Stomach (tissue), 9 donors: ENCODE data around the gene MYLK3. TPM values are rescaled to one million over a fixed set of nuclear protein-coding genes. Genes with fewer than 3 reads are reported as not detected.
A peak's percentile ranks its signal among the peaks of the same experiment; 100 is the strongest.

Experiments used
- DNase-seq, 2 donors: peaks; one replicate each; pipeline versions ENCODE4 v3.0.0 to v3.0.0-alpha.2; 2013 to 2019
- H3K27ac ChIP-seq, 5 donors: fragments of 200-600 bp in 4 of 5; sonication (generic) in 4 of 5; one replicate each; pipeline ENCODE4 v1.5.1; 2013 to 2019; ENCODE audit warnings: mild to moderate bottlenecking in 1 of 5, moderate library complexity in 1 of 5
- H3K27me3 ChIP-seq, 3 donors: fragments of 200-600 bp; sonication (generic); one replicate each; pipeline ENCODE4 v1.5.1; 2017 to 2019; ENCODE audit warnings: mixed run types in 1 of 3
- H3K36me3 ChIP-seq, 4 donors: fragments of 200-600 bp; sonication (generic); 1 replicate in 3 of 4; 2 replicates in 1 of 4; pipeline ENCODE4 v1.5.1; 2016 to 2019
- H3K4me1 ChIP-seq, 4 donors: fragments of 200-600 bp; sonication (generic); one replicate each; pipeline ENCODE4 v1.5.1; 2016 to 2019
- H3K4me3 ChIP-seq, 4 donors: fragments of 200-600 bp; sonication (generic) in 3 of 4; one replicate each; pipeline ENCODE4 v1.5.1; 2016 to 2019; ENCODE audit warnings: mild to moderate bottlenecking in 1 of 4
- H3K9me3 ChIP-seq, 4 donors: fragments of 200-600 bp; sonication (generic); one replicate each; pipeline ENCODE4 v1.5.1; 2016 to 2019
- EP300 ChIP-seq: sonication (generic); formaldehyde crosslinking; IDR thresholded peaks from one replicate; pipeline ENCODE4 v1.6.1; 2017; ENCODE audit warnings: antibody characterized with exemption
- POLR2A ChIP-seq, 4 donors: fragments of 450-650 bp; IDR thresholded peaks; one replicate each; pipeline ENCODE4 v1.6.1; 2016; ENCODE audit warnings: antibody characterized with exemption in 4 of 4, control low read depth in 2 of 4, mild to moderate bottlenecking in 1 of 4, moderate library complexity in 1 of 4
- POLR2AphosphoS5 ChIP-seq, 3 donors: sonication (generic); formaldehyde crosslinking; IDR thresholded peaks; one replicate each; pipeline ENCODE4 v1.6.1; 2016; ENCODE audit warnings: antibody characterized with exemption in 3 of 3
- WGBS, 5 donors: extraction: QIAGEN DNeasy Blood & Tissue Kit in 3 of 5; methylation state at CpG; one replicate each; pipeline versions ENCODE4 v1.1.5 to v1.1.7; 2013 to 2018; 5-methylcytosine and 5-hydroxymethylcytosine counted together
- intact Hi-C: fragments of 100-400 bp; cut with DNase I; formaldehyde crosslinking; loops from one replicate; pipeline ENCODE4 v1.15.1; 2023; ENCODE audit warnings: low total_unique reads
- polyA plus RNA-seq, 3 donors: library from polyadenylated mRNA; stranded (reverse); fragments of 200-250 nt; gene quantifications; one replicate each; pipeline ENCODE4 v1.2.3, GENCODE V29; 2013
- total RNA-seq, 5 donors: library from RNA; depleted of rRNA; stranded (reverse); fragments of >200 nt; gene quantifications; one replicate each; pipeline versions ENCODE4 v1.1.0 to v1.2.3, GENCODE V29; 2014 to 2016
- TF ChIP-seq, protein P1 (sequence below), 7 experiments: fragments of 450-650 bp in 4 of 7; fragments of 200-600 bp in 3 of 7; sonication (generic) in 3 of 7; IDR thresholded peaks; one replicate each; pipeline ENCODE4 v1.5.1; 2016 to 2019; ENCODE audit warnings: antibody characterized with exemption in 7 of 7, control low read depth in 2 of 7, mild to moderate bottlenecking in 1 of 7
- donor health status: healthy with polysubstance abuse.
- donor health status: Bipolar disorder and iron deficiency.
- donor health status: healthy.

The MYLK3 gene
- total and polyA plus RNA-seq, 8 donors: 0.05 to 0.46 (median 0.12) TPM; not detected in 4

DNA sequence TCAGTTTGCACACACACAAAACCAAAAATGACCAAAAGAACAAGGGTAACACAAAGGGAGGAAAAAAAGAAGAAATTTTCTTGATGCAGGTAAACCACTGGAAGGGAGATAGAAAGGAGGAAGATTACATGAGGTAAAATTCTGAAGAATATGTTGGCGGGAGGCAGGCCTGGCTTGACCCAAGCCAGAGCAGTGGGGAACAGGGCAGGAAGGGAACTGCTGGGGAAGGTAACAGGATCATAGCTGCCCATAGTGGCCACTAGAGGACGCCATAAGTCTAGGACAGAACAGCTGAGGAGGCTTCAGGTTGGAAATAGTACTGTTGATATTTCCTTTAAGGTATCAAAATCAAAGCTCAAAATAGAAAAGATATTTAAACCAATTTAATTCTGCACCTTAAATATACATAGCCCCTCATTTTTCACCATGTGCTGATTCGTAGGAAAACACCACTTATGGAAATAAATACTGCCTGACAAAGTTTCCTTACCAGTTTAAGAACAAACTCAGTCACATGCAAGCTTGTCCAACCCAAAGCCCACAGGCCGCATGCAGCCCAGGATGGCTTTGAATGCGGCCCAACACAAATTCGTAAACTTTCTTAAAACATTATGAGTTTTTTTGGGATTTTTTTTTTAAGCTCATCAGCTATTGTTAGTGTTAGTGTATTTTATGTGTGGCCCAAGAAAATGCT is 74.7 kb downstream of the MYLK3 start:
- H3K4me3 ChIP-seq: no peak overlapping the region
- peak; percentile 59 to 85 for DNase-seq
- no peaks in the 10 kb centered on the region for H3K9me3 ChIP-seq
- H3K27ac ChIP-seq: no peak overlapping the region
- H3K27me3 ChIP-seq: no peaks in the 10 kb centered on the region
- 55 to 67% (median 62%) methylated on average over 6 of the region's 6 CpGs for WGBS, 5 donors
- peaks cover 31 to 99% (median 98%) of the 10 kb centered on the region in 4 donors for H3K36me3 ChIP-seq
- no peaks in the 10 kb centered on the region for H3K4me1 ChIP-seq
- no peak for TF ChIP-seq POLR2A (IDR thresholded peaks at IDR 0.05)
- no peak for TF ChIP-seq POLR2AphosphoS5 (IDR thresholded peaks at IDR 0.05)
- TF ChIP-seq, protein P1, sequence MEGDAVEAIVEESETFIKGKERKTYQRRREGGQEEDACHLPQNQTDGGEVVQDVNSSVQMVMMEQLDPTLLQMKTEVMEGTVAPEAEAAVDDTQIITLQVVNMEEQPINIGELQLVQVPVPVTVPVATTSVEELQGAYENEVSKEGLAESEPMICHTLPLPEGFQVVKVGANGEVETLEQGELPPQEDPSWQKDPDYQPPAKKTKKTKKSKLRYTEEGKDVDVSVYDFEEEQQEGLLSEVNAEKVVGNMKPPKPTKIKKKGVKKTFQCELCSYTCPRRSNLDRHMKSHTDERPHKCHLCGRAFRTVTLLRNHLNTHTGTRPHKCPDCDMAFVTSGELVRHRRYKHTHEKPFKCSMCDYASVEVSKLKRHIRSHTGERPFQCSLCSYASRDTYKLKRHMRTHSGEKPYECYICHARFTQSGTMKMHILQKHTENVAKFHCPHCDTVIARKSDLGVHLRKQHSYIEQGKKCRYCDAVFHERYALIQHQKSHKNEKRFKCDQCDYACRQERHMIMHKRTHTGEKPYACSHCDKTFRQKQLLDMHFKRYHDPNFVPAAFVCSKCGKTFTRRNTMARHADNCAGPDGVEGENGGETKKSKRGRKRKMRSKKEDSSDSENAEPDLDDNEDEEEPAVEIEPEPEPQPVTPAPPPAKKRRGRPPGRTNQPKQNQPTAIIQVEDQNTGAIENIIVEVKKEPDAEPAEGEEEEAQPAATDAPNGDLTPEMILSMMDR (IDR thresholded peaks at IDR 0.05): peak in 5 of 7 experiments; percentile 65 to 82 (median 68)
- TF ChIP-seq EP300: no peak
- intact Hi-C loops: no loop called here

DNA sequence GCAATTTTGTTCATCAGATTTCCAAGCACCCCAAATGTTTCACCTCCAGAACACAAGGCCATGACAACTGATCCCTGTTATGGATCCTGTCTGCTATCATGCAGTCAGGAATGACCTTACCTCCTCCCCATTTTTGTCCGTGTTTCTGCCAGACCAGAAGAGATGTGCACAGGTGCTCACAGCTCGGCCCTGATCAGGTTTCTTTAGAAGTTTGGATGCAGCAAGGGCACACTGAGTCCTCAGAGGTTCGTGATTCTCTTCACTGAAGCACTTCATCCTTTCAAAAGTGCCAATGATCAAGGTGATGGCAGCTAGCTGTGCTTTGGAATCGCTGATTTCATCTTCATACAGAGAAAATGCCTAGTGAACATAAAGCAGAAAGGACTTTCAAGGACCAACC is 86.0 kb downstream of the MYLK3 start:
- peaks cover 67 to 98% (median 95%) of the 10 kb centered on the region in 4 donors for H3K36me3 ChIP-seq
- TF ChIP-seq POLR2AphosphoS5 (IDR thresholded peaks at IDR 0.05) (no peak), POLR2A (IDR thresholded peaks at IDR 0.05) (no peak), EP300 (no peak)
- TF ChIP-seq, protein P1 (IDR thresholded peaks at IDR 0.05): no peak
- no peak overlapping the region for H3K27ac ChIP-seq
- no peaks in the 10 kb centered on the region for H3K4me1 ChIP-seq
- WGBS, 5 donors: 65 to 70% (median 68%) methylated on average over 4 of the region's 4 CpGs
- H3K27me3 ChIP-seq: no peaks in the 10 kb centered on the region
- no peaks in the 10 kb centered on the region for H3K9me3 ChIP-seq
- intact Hi-C loops: no loop called here
- H3K4me3 ChIP-seq: no peak overlapping the region
- DNase-seq: no peak

DNA sequence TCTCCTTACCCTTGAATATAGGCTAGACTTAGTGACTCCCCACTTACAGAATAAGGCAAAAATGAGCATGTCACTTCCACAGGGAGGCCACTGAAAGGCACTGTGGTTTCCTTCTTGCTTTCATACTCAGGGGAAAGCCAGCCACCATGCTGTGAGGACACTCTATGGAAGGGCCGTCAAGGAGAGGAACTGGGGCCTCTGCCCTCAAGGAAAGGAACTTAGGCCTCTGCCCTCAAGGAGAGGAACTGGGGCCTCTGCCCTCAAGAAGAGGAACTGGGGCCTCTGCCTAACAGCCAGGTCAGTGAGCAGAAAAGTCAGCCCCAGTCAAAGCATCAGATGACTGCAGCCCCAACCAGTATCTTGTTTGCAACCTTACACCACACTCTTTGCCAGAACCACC is 89.2 kb downstream of the MYLK3 start:
- intact Hi-C loops: no loop called here
- 25 to 66% (median 62%) methylated on average over 1 of the region's 1 CpG for WGBS, 5 donors
- Histone ChIP-seq H3K9me3 (no peaks in the 10 kb centered on the region), H3K27me3 (no peaks in the 10 kb centered on the region), H3K4me3 (no peak overlapping the region), H3K4me1 (no peaks in the 10 kb centered on the region), H3K27ac (no peak overlapping the region), H3K36me3 (peaks cover 48 to 73% (median 65%) of the 10 kb centered on the region in 4 donors)
- TF ChIP-seq POLR2AphosphoS5 (IDR thresholded peaks at IDR 0.05) (no peak), EP300 (no peak), POLR2A (IDR thresholded peaks at IDR 0.05) (no peak)
- TF ChIP-seq, protein P1 (IDR thresholded peaks at IDR 0.05): no peak
- peak in 1 of 2 donors; percentile 34 for DNase-seq

Other genes starting within 250 kb of the MYLK3 start
- 10 to 100 TPM in 1 of 5 donors, 1 to 10 TPM in 1, not detected in 3; 9.4 to 28.1 TPM for gene SHCBP1, start 127.0 kb downstream of the MYLK3 start, total RNA-seq
- gene SHCBP1, start 127.0 kb downstream of the MYLK3 start, polyA plus RNA-seq: 1 to 10 TPM; 1.4 to 3.2 (median 1.7) TPM
- gene VPS35, start 59.2 kb downstream of the MYLK3 start, total RNA-seq: 100 to 1,000 TPM in 3 of 5 donors, 10 to 100 TPM in 2; 21.4 to 159 (median 108) TPM
- gene VPS35, start 59.2 kb downstream of the MYLK3 start, polyA plus RNA-seq: 10 to 100 TPM; 17.9 to 39.1 (median 18.7) TPM
- gene ORC6, start 58.7 kb downstream of the MYLK3 start, total RNA-seq: 1 to 10 TPM in 3 of 5 donors, under 1 TPM in 1, not detected in 1; 0.58 to 8.3 (median 5.5) TPM
- gene ORC6, start 58.7 kb downstream of the MYLK3 start, polyA plus RNA-seq: 1 to 10 TPM; 3.4 to 4.4 (median 3.8) TPM
- gene C16orf87, start 82.8 kb upstream of the MYLK3 start, total RNA-seq: 10 to 100 TPM in 2 of 5 donors, 1 to 10 TPM in 2, not detected in 1; 1.3 to 16.2 (median 8.4) TPM
- 1 to 10 TPM; 2.7 to 3.9 (median 3.7) TPM for gene C16orf87, start 82.8 kb upstream of the MYLK3 start, polyA plus RNA-seq
- 100 to 1,000 TPM in 1 of 5 donors, 10 to 100 TPM in 4; 29.2 to 167 (median 50.2) TPM for gene GPT2, start 136.0 kb upstream of the MYLK3 start, total RNA-seq
- gene GPT2, start 136.0 kb upstream of the MYLK3 start, polyA plus RNA-seq: 10 to 100 TPM; 63.3 to 75.3 (median 69.7) TPM
- gene DNAJA2, start 225.3 kb upstream of the MYLK3 start, total RNA-seq: 10 to 100 TPM in 4 of 5 donors, 1 to 10 TPM in 1; 7.5 to 80.6 (median 46.2) TPM
- gene DNAJA2, start 225.3 kb upstream of the MYLK3 start, polyA plus RNA-seq: 10 to 100 TPM; 24.1 to 42.6 (median 26.1) TPM